SW 1271 (cell line): ENCODE measurements around the gene KMT5C.

Experiments
- DNase-seq, 2 experiments: peaks; one replicate each; lab custom pipeline; 2025; lab: John Stamatoyannopoulos, UW

Gene KMT5C

GRCh38 chr19:55368701-55369563 lies 29.3 kb downstream of the KMT5C start:
- no peak for DNase-seq

- peak in 1 of 2 experiments; percentile 13 for DNase-seq
These were observed 30.1 kb downstream of the KMT5C start for GRCh38 chr19:55369653-55370304.

- no peak for DNase-seq
These were observed 30.8 kb downstream of the KMT5C start, which contains the start of gene IL11 for GRCh38 chr19:55370305-55370988. Gene IL11, minus strand, starts transcription at chr19:55370463. Its CDS starts 153 bp downstream, at chr19:55370310.

GRCh38 chr19:55372316-55373081 lies 32.8 kb downstream of the KMT5C start:
- DNase-seq: no peak

- no peak for DNase-seq
These were observed 33.8 kb downstream of the KMT5C start for GRCh38 chr19:55373306-55373992.

- DNase-seq: no peak
These were observed 34.5 kb downstream of the KMT5C start for GRCh38 chr19:55373993-55374757.

- DNase-seq: no peak
These were observed 36.7 kb downstream of the KMT5C start, which contains the start of gene TMEM190 for GRCh38 chr19:55376241-55376933. Gene TMEM190, plus strand, starts transcription at chr19:55376826. Its CDS starts 28 bp downstream, at chr19:55376854.

- DNase-seq: no peak
These were observed 37.9 kb downstream of the KMT5C start for GRCh38 chr19:55377356-55378131.

GRCh38 chr19:55379174-55379573 lies 39.5 kb downstream of the KMT5C start:
- DNase-seq: no peak

GRCh38 chr19:55382013-55382412 lies 42.3 kb downstream of the KMT5C start:
- no peak for DNase-seq

GRCh38 chr19:55382522-55383054 lies 42.9 kb downstream of the KMT5C start:
- no peak for DNase-seq

- DNase-seq: peak in 1 of 2 experiments; percentile 20
These were observed 43.8 kb downstream of the KMT5C start for GRCh38 chr19:55383279-55384130.

- DNase-seq: no peak
These were observed 44.6 kb downstream of the KMT5C start, which contains the start of gene TMEM238 for GRCh38 chr19:55384131-55384919. Gene TMEM238, minus strand, starts transcription at chr19:55384292. Its CDS starts 33 bp downstream, at chr19:55384259.

- peak; percentile 64 to 90 for DNase-seq
These were observed 45.4 kb downstream of the KMT5C start for GRCh38 chr19:55384920-55385723.

GRCh38 chr19:55385724-55386492 lies 46.2 kb downstream of the KMT5C start, which contains the start of gene RPL28:
Gene RPL28, plus strand, starts transcription at chr19:55385932. Its CDS starts 426 bp downstream, at chr19:55386358.
- peak; percentile 89 to 92 for DNase-seq
